ENCODE data around the gene NDUFS4.
"Not testable (repeated sequence)": the region's sequence is repeated elsewhere in the genome, so short reads cannot be mapped to it uniquely, and the experiment has no call there.

GRCh38 chr5:53548501-53548900, 11.9 kb upstream of the NDUFS4 start:
- not testable (repeated sequence) for TF ChIP-seq POLR2AphosphoS5, CTCF (IDR thresholded peaks at IDR 0.05)

Data from prostate gland (tissue), 2 donors.